AG04450 (cell line): ENCODE measurements around the gene FOCAD. TPM values are rescaled to one million over a fixed set of nuclear protein-coding genes. Genes with fewer than 3 reads are reported as not detected.

ENCODE experiments used
- CTCF ChIA-PET: fragments of 300-600, 350-600 bp; formaldehyde crosslinking; extraction: SDS; loops from one replicate; lab custom pipeline; 2022; ENCODE audit warnings: antibody characterized with exemption, inconsistent platforms; lab: Charles Lee
- POLR2A ChIA-PET: fragments of 350-600 bp; formaldehyde crosslinking; extraction: SDS; loops from one replicate; lab custom pipeline; 2021; ENCODE audit warnings: antibody characterized with exemption, inconsistent platforms; lab: Yijun Ruan, JAX
- DNase-seq: peaks from one replicate; pipeline ENCODE4 v3.0.0-alpha.2; 2011; ENCODE audit warnings: low read depth, low spot score
- H3K27ac ChIP-seq: one replicate; pipeline ENCODE4 v1.5.1; 2012; ENCODE audit warnings: low read depth, low read length, control low read depth
- H3K27me3 ChIP-seq: one replicate; pipeline ENCODE4 v1.6.0; 2012; ENCODE audit warnings: low read length; ENCODE audit not compliant: control insufficient read depth, insufficient read depth
- H3K4me3 ChIP-seq: 2 replicates; pipeline ENCODE4 v1.5.1; 2011; ENCODE audit warnings: mild to moderate bottlenecking, low read depth, low read length, control low read depth
- H3K9me3 ChIP-seq: 2 replicates; pipeline ENCODE4 v1.5.1; 2012; ENCODE audit warnings: low read length; ENCODE audit not compliant: control insufficient read depth, insufficient read depth
- polyA plus RNA-seq: library from polyadenylated mRNA; depleted of rRNA; stranded (reverse); fragments of >200 nt; gene quantifications from 2 replicates; pipeline ENCODE4 v1.2.3, GENCODE V29; 2011
- TF ChIP-seq, protein P1 (sequence below): IDR thresholded peaks from 2 replicates; pipeline ENCODE4 v1.5.1; 2011; ENCODE audit warnings: low read depth, low read length, control low read depth, inconsistent platforms

Gene FOCAD
- polyA plus RNA-seq, 1 experiment: 49.7 TPM

DNA sequence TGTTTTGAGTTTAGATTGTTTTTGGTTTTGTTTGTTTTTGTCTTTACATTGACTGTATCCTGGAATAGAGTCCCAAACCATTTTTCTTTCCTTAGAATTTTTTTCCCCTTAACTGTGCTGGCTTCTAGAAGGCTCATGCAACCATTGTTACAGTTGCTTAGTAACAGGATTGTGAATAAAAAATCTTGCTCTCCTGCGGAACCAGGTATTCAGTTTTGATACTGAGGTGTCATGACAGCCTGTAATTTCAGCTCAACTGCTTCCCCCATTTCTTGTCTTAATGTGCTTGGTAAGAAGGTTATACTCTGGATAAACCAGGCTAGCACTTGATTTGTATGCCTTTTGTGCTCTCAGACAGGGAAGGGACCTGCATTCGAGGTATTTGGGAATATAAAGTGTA is 42.1 kb downstream of the FOCAD start:
- no peak overlapping the region for H3K4me3 ChIP-seq
- ChIA-PET CTCF (no interaction called here), POLR2A (no interaction called here)
- H3K9me3 ChIP-seq: no peaks in the 10 kb centered on the region
- TF ChIP-seq, protein P1, sequence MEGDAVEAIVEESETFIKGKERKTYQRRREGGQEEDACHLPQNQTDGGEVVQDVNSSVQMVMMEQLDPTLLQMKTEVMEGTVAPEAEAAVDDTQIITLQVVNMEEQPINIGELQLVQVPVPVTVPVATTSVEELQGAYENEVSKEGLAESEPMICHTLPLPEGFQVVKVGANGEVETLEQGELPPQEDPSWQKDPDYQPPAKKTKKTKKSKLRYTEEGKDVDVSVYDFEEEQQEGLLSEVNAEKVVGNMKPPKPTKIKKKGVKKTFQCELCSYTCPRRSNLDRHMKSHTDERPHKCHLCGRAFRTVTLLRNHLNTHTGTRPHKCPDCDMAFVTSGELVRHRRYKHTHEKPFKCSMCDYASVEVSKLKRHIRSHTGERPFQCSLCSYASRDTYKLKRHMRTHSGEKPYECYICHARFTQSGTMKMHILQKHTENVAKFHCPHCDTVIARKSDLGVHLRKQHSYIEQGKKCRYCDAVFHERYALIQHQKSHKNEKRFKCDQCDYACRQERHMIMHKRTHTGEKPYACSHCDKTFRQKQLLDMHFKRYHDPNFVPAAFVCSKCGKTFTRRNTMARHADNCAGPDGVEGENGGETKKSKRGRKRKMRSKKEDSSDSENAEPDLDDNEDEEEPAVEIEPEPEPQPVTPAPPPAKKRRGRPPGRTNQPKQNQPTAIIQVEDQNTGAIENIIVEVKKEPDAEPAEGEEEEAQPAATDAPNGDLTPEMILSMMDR: no peak
- no peaks in the 10 kb centered on the region for H3K27me3 ChIP-seq
- no peak for DNase-seq
- no peak overlapping the region for H3K27ac ChIP-seq

GRCh38 chr9:20728493-20729220 is 44.6 kb downstream of the FOCAD start:
- POLR2A ChIA-PET: interaction anchor here (0.6 kb wide), 1 partner anchor 144 kb away, joined by 3 read pairs; no protein-coding TSS in a partner anchor
- H3K9me3 ChIP-seq: no peaks in the 10 kb centered on the region
- TF ChIP-seq, protein P1: no peak
- DNase-seq: no peak
- H3K27ac ChIP-seq: no peak overlapping the region
- no peaks in the 10 kb centered on the region for H3K27me3 ChIP-seq
- H3K4me3 ChIP-seq: no peak overlapping the region
- CTCF ChIA-PET: no interaction called here

- H3K27ac ChIP-seq: no peak overlapping the region
- DNase-seq: no peak
- H3K27me3 ChIP-seq: no peaks in the 10 kb centered on the region
- no peak overlapping the region for H3K4me3 ChIP-seq
- TF ChIP-seq, protein P1: no peak
- CTCF ChIA-PET: interaction anchor here (0.7 to 0.9 kb wide), 2 partner anchors 381 to 1020 kb away, joined by 3 to 4 read pairs; no protein-coding TSS in a partner anchor
- POLR2A ChIA-PET: interaction anchor here (0.6 kb wide), 1 partner anchor 143 kb away, joined by 3 read pairs; no protein-coding TSS in a partner anchor
- no peaks in the 10 kb centered on the region for H3K9me3 ChIP-seq
Measured at GRCh38 chr9:20729523-20729922, 45.5 kb downstream of the FOCAD start.

DNA sequence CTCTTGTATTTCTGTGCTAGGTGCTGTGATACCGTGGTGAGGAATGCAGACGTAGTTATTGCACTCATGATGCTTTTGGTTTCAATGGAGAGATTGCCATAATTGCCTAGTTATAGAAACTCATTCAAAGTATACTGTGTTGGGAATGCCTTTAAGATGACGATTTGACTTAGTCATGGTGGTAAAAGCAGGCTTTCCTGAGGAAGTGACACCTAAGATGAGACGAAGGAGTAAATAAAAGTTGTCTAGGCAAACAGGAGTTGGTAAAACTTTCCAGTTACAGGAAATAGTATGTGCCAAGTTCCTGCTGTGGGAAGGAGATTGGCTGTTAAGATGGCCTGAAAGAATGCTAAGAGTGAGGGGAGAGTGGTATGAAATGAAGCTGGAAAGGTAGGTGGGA is 48.1 kb downstream of the FOCAD start:
- Histone ChIP-seq H3K27me3 (no peaks in the 10 kb centered on the region), H3K9me3 (no peaks in the 10 kb centered on the region), H3K27ac (no peak overlapping the region), H3K4me3 (no peak overlapping the region)
- ChIA-PET CTCF (no interaction called here), POLR2A (no interaction called here)
- TF ChIP-seq, protein P1: no peak
- no peak for DNase-seq

GRCh38 chr9:20734275-20734674 is 50.2 kb downstream of the FOCAD start:
- Histone ChIP-seq H3K9me3 (no peaks in the 10 kb centered on the region), H3K27ac (no peak overlapping the region), H3K4me3 (no peak overlapping the region), H3K27me3 (no peaks in the 10 kb centered on the region)
- DNase-seq: no peak
- TF ChIP-seq, protein P1: no peak
- ChIA-PET CTCF (no interaction called here), POLR2A (no interaction called here)
